Adrenal gland (tissue), 12 donors: Measurements from ENCODE around the gene NELFA. TPM values are rescaled to one million over a fixed set of nuclear protein-coding genes. Genes with fewer than 3 reads are reported as not detected.
"Not testable (repeated sequence)": the region's sequence is repeated elsewhere in the genome, so short reads cannot be mapped to it uniquely, and the experiment has no call there.

Experiments
- DNase-seq, 7 donors: peaks; one replicate each; pipeline ENCODE4 v3.0.0-alpha.2; 2019 to 2020
- H3K27ac ChIP-seq, 5 donors: fragments of 200-600 bp; sonication (generic) in 4 of 5; 1 replicate in 3 of 5; 2 replicates in 2 of 5; pipeline versions ENCODE4 v1.5.1 to v1.8.0; 2016 to 2020; ENCODE audit warnings: mild to moderate bottlenecking in 1 of 5
- H3K27me3 ChIP-seq: fragments of 200-600 bp; 2 replicates; pipeline ENCODE4 v1.8.0; 2021
- H3K36me3 ChIP-seq, 2 donors: fragments of 200-600 bp; replicated peaks in 1 of 2; 1 replicate in 1 of 2; 2 replicates in 1 of 2; pipeline versions ENCODE4 v1.5.1 to v1.8.0; 2018 to 2022
- H3K4me1 ChIP-seq, 2 donors: fragments of 200-600 bp; replicated peaks in 1 of 2; 1 replicate in 1 of 2; 2 replicates in 1 of 2; pipeline versions ENCODE4 v1.5.1 to v1.8.0; 2018 to 2021
- H3K4me3 ChIP-seq, 4 donors: fragments of 200-600 bp; sonication (generic) in 3 of 4; one replicate each; pipeline ENCODE4 v1.5.1; 2016 to 2018
- H3K9me3 ChIP-seq, 3 donors: fragments of 200-600 bp; sonication (generic) in 1 of 3; replicated peaks in 1 of 3; 1 replicate in 2 of 3; 2 replicates in 1 of 3; pipeline versions ENCODE4 v1.5.1 to v1.8.0; 2016 to 2021
- CTCF ChIP-seq, 6 experiments: fragments of 450-650 bp in 4 of 6; fragments of 200-600 bp in 2 of 6; sonication (generic) in 1 of 6; IDR thresholded peaks; 1 replicate in 5 of 6; 2 replicates in 1 of 6; pipeline versions ENCODE4 v1.5.1 to v1.8.0; 2016 to 2021; ENCODE audit warnings: antibody characterized with exemption in 6 of 6, mild to moderate bottlenecking in 2 of 6, moderate library complexity in 1 of 6
- POLR2A ChIP-seq, 2 donors: fragments of 450-650 bp; IDR thresholded peaks; one replicate each; pipeline ENCODE4 v1.6.1; 2017; ENCODE audit warnings: antibody characterized with exemption in 2 of 2, mild to moderate bottlenecking in 2 of 2, moderate library complexity in 1 of 2
- WGBS, 4 donors: extraction: QIAGEN DNeasy Blood & Tissue Kit in 2 of 4; methylation state at CpG; one replicate each; pipeline versions ENCODE4 v1.1.5 to v1.1.7; 2013 to 2017; 5-methylcytosine and 5-hydroxymethylcytosine counted together
- intact Hi-C, 2 donors: fragments of 100-400 bp; cut with DNase I; formaldehyde crosslinking; loops; one replicate each; pipeline versions ENCODE4 v1.14.1 to v1.15.0; 2022 to 2023
- polyA plus RNA-seq, 3 donors: library from polyadenylated mRNA; stranded (reverse); fragments of 200-250 nt in 2 of 3; fragments of 350-450 nt in 1 of 3; fragmentation: Illumina TruSeq in 1 of 3; extraction: RNeasy Lipid Tissue Mini Kit (QIAGEN cat#74804) in 1 of 3; gene quantifications; one replicate each; pipeline ENCODE4 v1.2.3, GENCODE V29; 2013 to 2014
- total RNA-seq, 9 donors: library from RNA; depleted of rRNA in 4 of 9; stranded (reverse); fragments of >200 nt in 4 of 9; fragments of 120-200 nt in 1 of 9; fragmentation: NEBNext Ultra II Directional in 1 of 9; extraction: Animal tissue kit (Norgen Biotek cat#: 25700) in 1 of 9; gene quantifications; one replicate each; pipeline versions ENCODE4 v1.1.0 to v1.2.4, GENCODE V29; 2013 to 2023
- donor health status: healthy with polysubstance abuse.
- donor health status: Bipolar disorder and iron deficiency.
- donor health status: DM: yes; HTN: yes; CAD: no.
- donor health status: DM: no; HTN: no; CAD: no.
- donor health status: DM: no; HTN: no; CAD: no.
- donor health status: DM: yes; HTN: yes; CAD: no.

Gene NELFA
- total and polyA plus RNA-seq, 12 donors = 8.5 to 55.2 (median 25.6) TPM

- no peaks in the 10 kb centered on the region for H3K36me3 ChIP-seq
- TF ChIP-seq CTCF (IDR thresholded peaks at IDR 0.05) = no peak
- no peak for TF ChIP-seq POLR2A (IDR thresholded peaks at IDR 0.05)
- no peaks in the 10 kb centered on the region for H3K4me1 ChIP-seq
- intact Hi-C loops = no loop called here
- 94 to 98% (median 96%) methylated on average over 4 of the region's 4 CpGs for WGBS, 4 donors
- no peak for DNase-seq
- H3K27me3 ChIP-seq = no peaks in the 10 kb centered on the region
- H3K9me3 ChIP-seq = peaks cover 0 to 6% (median 0%) of the 10 kb centered on the region in 3 donors
- no peak overlapping the region for H3K27ac ChIP-seq
- no peak overlapping the region for H3K4me3 ChIP-seq
Observed at GRCh38 chr4:1997712-1998111, 11.1 kb downstream of the NELFA start.

- intact Hi-C loops = no loop called here
- 97% methylated on average over 3 of the region's 3 CpGs for WGBS, 4 donors
- H3K36me3 ChIP-seq = no peaks in the 10 kb centered on the region
Observed at GRCh38 chr4:1996866-1997611, 11.7 kb downstream of the NELFA start.

GRCh38 chr4:1994938-1995337 is 13.8 kb downstream of the NELFA start:
- Histone ChIP-seq H3K9me3 (peaks cover 0 to 6% (median 0%) of the 10 kb centered on the region in 3 donors), H3K27ac (no peak overlapping the region), H3K27me3 (no peaks in the 10 kb centered on the region), H3K36me3 (peaks cover 0 to 12% of the 10 kb centered on the region in 2 donors), H3K4me1 (no peaks in the 10 kb centered on the region), H3K4me3 (no peak overlapping the region)
- DNase-seq = peak in 2 of 7 donors; percentile 6 to 40
- intact Hi-C loops = no loop called here
- no peak for TF ChIP-seq POLR2A (IDR thresholded peaks at IDR 0.05)
- TF ChIP-seq CTCF (IDR thresholded peaks at IDR 0.05) = no peak
- WGBS, 4 donors = 30 to 100% (median 99%) methylated on average over 1 of the region's 1 CpG

More at GRCh38 chr4:1996866-1997611, 11.7 kb downstream of the NELFA start:
- no peaks in the 10 kb centered on the region for H3K4me1 ChIP-seq
- H3K27ac ChIP-seq = no peak overlapping the region
- DNase-seq = no peak
- H3K9me3 ChIP-seq = peaks cover 0 to 6% (median 0%) of the 10 kb centered on the region in 3 donors
- H3K27me3 ChIP-seq = no peaks in the 10 kb centered on the region
- no peak overlapping the region for H3K4me3 ChIP-seq
- TF ChIP-seq POLR2A (IDR thresholded peaks at IDR 0.05) (no peak), CTCF (IDR thresholded peaks at IDR 0.05) (no peak)

- H3K9me3 ChIP-seq, H3K4me3 ChIP-seq, H3K4me1 ChIP-seq, H3K27ac ChIP-seq, H3K27me3 ChIP-seq, intact Hi-C loops: not testable (repeated sequence)
- H3K36me3 ChIP-seq = peaks cover 0 to 22% of the 10 kb centered on the region in 2 donors
- peak in 1 of 7 donors; percentile 29 for DNase-seq
- WGBS, 4 donors = 95 to 97% (median 96%) methylated on average over 20 of the region's 20 CpGs
Observed at GRCh38 chr4:1993718-1994516, 14.9 kb downstream of the NELFA start.
